DOHH2 (cell line): Measurements from ENCODE around the gene BCORL1.

ENCODE experiments used
- H3F3A ChIP-seq: fragments of 200-600 bp; sonication (generic), shearing (Covaris generic); 2 replicates; pipeline ENCODE4 v1.6.0; 2016; ENCODE audit warnings: antibody characterized with exemption, mild to moderate bottlenecking; ENCODE audit not compliant: control insufficient read depth, insufficient read depth
- H3K27ac ChIP-seq: fragments of 200-600 bp; sonication (generic); 2 replicates; pipeline ENCODE4 v1.5.1; 2014; ENCODE audit warnings: low read depth, mild to moderate bottlenecking, low read length, moderate library complexity
- H3K27me3 ChIP-seq: fragments of 200-600 bp; sonication (generic); 2 replicates; pipeline ENCODE4 v1.6.1; 2014; ENCODE audit warnings: mild to moderate bottlenecking, low read length, mixed read lengths; ENCODE audit not compliant: control insufficient read depth
- H3K36me3 ChIP-seq: fragments of 200-600 bp; sonication (generic); 2 replicates; pipeline ENCODE4 v1.6.1; 2014; ENCODE audit warnings: mild to moderate bottlenecking, low read length, moderate library complexity, mixed read lengths; ENCODE audit not compliant: control insufficient read depth
- H3K4me1 ChIP-seq: fragments of 200-600 bp; sonication (generic); 2 replicates; pipeline ENCODE4 v1.6.1; 2014; ENCODE audit warnings: mild to moderate bottlenecking, low read length, mixed read lengths; ENCODE audit not compliant: control insufficient read depth
- H3K4me2 ChIP-seq: fragments of 200-600 bp; sonication (generic); 2 replicates; pipeline ENCODE4 v1.6.0; 2014; ENCODE audit warnings: mild to moderate bottlenecking, low read length, moderate library complexity
- H3K4me3 ChIP-seq: fragments of 200-600 bp; sonication (generic); 2 replicates; pipeline ENCODE4 v1.5.1; 2014; ENCODE audit warnings: mild to moderate bottlenecking, low read length, mixed read lengths
- H3K79me2 ChIP-seq: fragments of 200-600 bp; sonication (generic); 2 replicates; pipeline ENCODE4 v1.6.1; 2014; ENCODE audit warnings: mild to moderate bottlenecking, low read length, mixed read lengths; ENCODE audit not compliant: control insufficient read depth
- H3K9me2 ChIP-seq: fragments of 200-600 bp; sonication (generic); replicated peaks from 2 replicates; pipeline ENCODE4 v1.6.1; 2014; ENCODE audit warnings: mild to moderate bottlenecking, low read length, mixed read lengths; ENCODE audit not compliant: control insufficient read depth
- H3K9me3 ChIP-seq: fragments of 200-600 bp; sonication (generic); 2 replicates; pipeline ENCODE4 v1.6.1; 2014; ENCODE audit warnings: antibody characterized with exemption, low read length, mixed read lengths; ENCODE audit not compliant: control insufficient read depth, insufficient read depth
- H4K20me1 ChIP-seq: fragments of 200-600 bp; sonication (generic); 2 replicates; pipeline ENCODE4 v1.6.0; 2014; ENCODE audit warnings: low read depth, mild to moderate bottlenecking, antibody characterized with exemption, low read length, moderate library complexity; ENCODE audit not compliant: control insufficient read depth, insufficient read depth
- CTCF ChIP-seq: fragments of 200-600 bp; sonication (generic); IDR thresholded peaks from one replicate; pipeline ENCODE4 v1.5.1; 2014; ENCODE audit warnings: antibody characterized with exemption, mild to moderate bottlenecking, low read depth, low read length; ENCODE audit not compliant: poor library complexity, severe bottlenecking
- EZH2phosphoT487 ChIP-seq: fragments of 200-600 bp; sonication (generic); IDR thresholded peaks from 2 replicates; pipeline ENCODE4 v1.6.1; 2017; ENCODE audit warnings: borderline replicate concordance, mild to moderate bottlenecking, antibody characterized with exemption, low read length, moderate library complexity, mixed read lengths

BCORL1 gene

GRCh38 chrX:130100180-130100579 is 117.7 kb downstream of the BCORL1 start:
- Histone ChIP-seq H3K36me3 (no peaks in the 10 kb centered on the region), H3K27me3 (no peaks in the 10 kb centered on the region), H3K9me2 (no peaks in the 10 kb centered on the region), H3K4me1 (peaks cover 17% of the 10 kb centered on the region), H3K4me2 (no peak overlapping the region), H3K4me3 (no peak overlapping the region), H4K20me1 (peaks cover 6% of the 10 kb centered on the region; the same call in 1 of the 2 replicates), H3K9me3 (no peaks in the 10 kb centered on the region), H3F3A (no peaks in the 10 kb centered on the region), H3K27ac (no peak overlapping the region), H3K79me2 (peaks cover 93% of the 10 kb centered on the region)
- TF ChIP-seq CTCF (no peak), EZH2phosphoT487 (no peak)

- H3K9me2 ChIP-seq = no peaks in the 10 kb centered on the region
- H3K9me3 ChIP-seq = no peaks in the 10 kb centered on the region
- H3K4me3 ChIP-seq = no peak overlapping the region
- peaks cover 98% of the 10 kb centered on the region for H3K79me2 ChIP-seq
- H3K27me3 ChIP-seq = no peaks in the 10 kb centered on the region
- TF ChIP-seq CTCF (no peak), EZH2phosphoT487 (no peak)
- peaks cover 2% of the 10 kb centered on the region; the same call in 1 of the 2 replicates for H3K36me3 ChIP-seq
- no peaks in the 10 kb centered on the region for H3F3A ChIP-seq
- peaks cover 20% of the 10 kb centered on the region for H3K4me1 ChIP-seq
- no peak overlapping the region for H3K27ac ChIP-seq
- no peak overlapping the region for H3K4me2 ChIP-seq
- H4K20me1 ChIP-seq = peaks cover 6% of the 10 kb centered on the region; the same call in 1 of the 2 replicates
These were observed 121.2 kb downstream of the BCORL1 start for GRCh38 chrX:130103605-130104004.

GRCh38 chrX:130105244-130105643 is 122.8 kb downstream of the BCORL1 start:
- Histone ChIP-seq H4K20me1 (peaks cover 10% of the 10 kb centered on the region; the same call in 1 of the 2 replicates), H3K4me2 (no peak overlapping the region), H3K79me2 (peaks cover 98% of the 10 kb centered on the region), H3K4me1 (peaks cover 28% of the 10 kb centered on the region), H3K27ac (no peak overlapping the region), H3F3A (no peaks in the 10 kb centered on the region), H3K9me2 (no peaks in the 10 kb centered on the region), H3K36me3 (peaks cover 7% of the 10 kb centered on the region), H3K9me3 (no peaks in the 10 kb centered on the region), H3K4me3 (no peak overlapping the region), H3K27me3 (no peaks in the 10 kb centered on the region)
- TF ChIP-seq CTCF = no peak

GRCh38 chrX:130106071-130106470 is 123.6 kb downstream of the BCORL1 start:
- peaks cover 29% of the 10 kb centered on the region for H3K4me1 ChIP-seq
- H3K36me3 ChIP-seq = peaks cover 7% of the 10 kb centered on the region
- peaks cover 10% of the 10 kb centered on the region; the same call in 1 of the 2 replicates for H4K20me1 ChIP-seq
- no peaks in the 10 kb centered on the region for H3K9me3 ChIP-seq
- H3K79me2 ChIP-seq = peaks cover 89% of the 10 kb centered on the region
- H3F3A ChIP-seq = no peaks in the 10 kb centered on the region
- H3K4me2 ChIP-seq = no peak overlapping the region
- TF ChIP-seq CTCF (no peak), EZH2phosphoT487 (no peak)
- H3K27ac ChIP-seq = no peak overlapping the region
- H3K27me3 ChIP-seq = no peaks in the 10 kb centered on the region
- no peak overlapping the region for H3K4me3 ChIP-seq
- H3K9me2 ChIP-seq = no peaks in the 10 kb centered on the region
